ENCODE measurements around the gene KCNMB2.

The KCNMB2 gene

DNA sequence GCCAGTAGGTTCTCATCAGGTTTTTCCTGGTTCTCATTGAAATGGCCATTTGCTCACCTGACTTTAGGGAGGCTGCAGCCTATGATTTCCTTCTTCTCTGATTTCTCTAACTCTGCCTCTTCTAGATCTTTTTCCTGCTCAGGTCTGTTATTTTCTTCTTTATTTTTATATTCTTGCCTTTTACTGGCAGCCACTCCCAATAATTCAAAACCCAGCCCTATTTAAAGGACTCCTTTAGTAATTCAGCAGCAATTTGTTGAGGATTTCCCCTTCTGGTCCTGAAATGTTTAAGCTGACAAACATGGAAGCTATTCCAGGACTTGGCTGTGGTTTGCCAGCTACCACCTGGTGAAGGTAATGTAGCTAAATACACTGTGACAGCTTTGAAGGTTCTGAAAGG is 333.8 kb downstream of the KCNMB2 start:
- DNase-seq (ENCODE audit: low read depth): no peak

DNA sequence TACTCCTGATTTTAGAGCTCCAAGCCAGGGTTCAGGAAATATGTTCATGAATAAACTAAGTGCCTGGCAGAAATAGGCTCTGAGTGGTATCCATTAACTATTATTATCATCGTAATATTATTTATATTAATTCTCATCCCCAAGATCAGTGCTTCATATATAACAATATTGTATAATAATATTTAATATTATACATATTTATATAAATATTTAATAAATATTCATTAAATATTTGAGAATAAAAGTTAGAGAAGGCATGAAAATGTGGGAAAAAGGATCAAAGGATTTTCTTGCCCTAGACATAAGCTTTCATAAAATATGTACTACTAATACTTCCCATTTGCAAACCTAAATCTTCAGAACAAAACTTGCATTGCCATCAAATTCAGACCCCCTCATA is 338.9 kb downstream of the KCNMB2 start:
- no peak for DNase-seq (ENCODE audit: low read depth)

DNA sequence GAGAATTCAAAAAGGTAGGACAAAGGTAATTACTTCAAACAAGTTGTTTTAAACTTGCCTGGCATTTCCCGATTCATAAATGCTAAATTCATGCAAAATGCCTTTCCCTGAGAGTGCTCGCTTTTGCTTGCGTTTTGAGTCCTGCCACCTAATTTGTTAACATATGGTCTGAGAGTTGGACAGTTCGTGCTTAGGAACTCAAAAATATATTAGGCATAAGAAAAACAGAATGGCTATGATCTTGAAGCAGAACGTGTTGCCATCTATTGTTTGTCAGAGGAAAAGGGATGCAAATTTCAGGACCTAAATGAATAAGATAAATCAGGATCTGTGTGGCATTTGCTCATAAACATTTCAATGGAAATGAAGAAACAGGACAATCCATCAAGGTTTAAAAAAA is 339.6 kb downstream of the KCNMB2 start:
- no peak for DNase-seq (ENCODE audit: low read depth)

DNA sequence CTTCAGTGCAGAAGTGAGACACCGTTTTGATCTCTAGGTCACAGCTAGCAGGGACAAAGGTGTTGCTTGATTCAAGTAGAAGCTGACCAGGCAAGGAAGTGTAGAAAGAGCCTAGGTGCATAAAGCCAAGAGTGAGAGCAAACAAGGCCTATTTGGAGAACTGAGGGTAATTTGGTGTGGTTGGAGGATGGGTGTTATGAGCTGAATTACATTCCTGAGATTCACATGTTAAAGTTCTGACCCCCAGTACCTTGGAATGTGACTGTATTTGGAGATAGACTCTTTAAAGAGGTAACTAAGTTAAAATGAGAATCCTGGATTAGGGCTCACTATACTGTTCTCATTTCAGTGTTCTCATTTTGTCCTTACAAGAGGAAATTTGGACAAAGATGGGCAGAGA is 344.0 kb downstream of the KCNMB2 start:
- no peak for DNase-seq (ENCODE audit: low read depth)
